ENCODE data around the gene SOCS2.
A peak's percentile ranks its signal among the peaks of the same experiment; 100 is the strongest.

SOCS2 gene

GRCh38 chr12:93571365-93571924 is 1.0 kb upstream of the SOCS2 start:
- DNase-seq, result peak; percentile 86 to 87 (median 87)
- Histone ChIP-seq H3K27me3 (replicated peaks in 2 of 5; ENCODE audit: control insufficient read depth in 4 of 5, insufficient read depth in 5 of 5, low read length in 4 of 5) (no peaks in the 10 kb centered on the region), H3K36me3 (ENCODE audit: control insufficient read depth in 4 of 4, insufficient read depth in 4 of 4, low read length in 3 of 4) (peaks cover 8 to 37% (median 22%) of the 10 kb centered on the region in 4 experiments), H3K27ac (ENCODE audit: insufficient read depth in 1 of 2, low read depth in 1 of 2, low read length in 2 of 2, poor library complexity in 1 of 2, severe bottlenecking in 2 of 2) (peak overlapping the region; percentile 58 to 85), H3K4me3 (ENCODE audit: control insufficient read depth in 1 of 7, extremely low read depth in 1 of 7, insufficient read depth in 4 of 7, low read depth in 2 of 7, low read length in 6 of 7) (peak overlapping the region; percentile 79 to 96 (median 87)), H3K9me3 (ENCODE audit: control extremely low read depth in 1 of 5, control insufficient read depth in 4 of 5, insufficient read depth in 2 of 5, low read depth in 1 of 5, low read length in 4 of 5) (no peaks in the 10 kb centered on the region), H3K4me1 (ENCODE audit: control extremely low read depth in 1 of 4, control insufficient read depth in 4 of 4, insufficient read depth in 4 of 4, low read length in 3 of 4) (peaks cover 12 to 53% (median 32%) of the 10 kb centered on the region in 4 experiments)
- CTCF ChIA-PET, result interaction anchor here (0.9 to 11.7 kb wide), 8 partner anchors 13 to 531 kb away, joined by 3 to 114 read pairs (median 18); no protein-coding TSS in a partner anchor
- POLR2A ChIA-PET, result interaction anchor here (0.6 to 2.9 kb wide), 6 partner anchors 20 to 522 kb away, joined by 3 to 13 read pairs (median 4); partner anchors contain the start of gene CRADD
- 0% methylated on average over 25 of the region's 47 CpGs for WGBS (ENCODE audit: insufficient coverage)

GRCh38 chr12:93572712-93573551 is 457 bp downstream of the SOCS2 start:
- ChIA-PET POLR2A (interaction anchor here (0.6 to 2.9 kb wide), 3 partner anchors 23 to 673 kb away, joined by 3 to 13 read pairs (median 3); no protein-coding TSS in a partner anchor), CTCF (interaction anchor here (0.7 to 11.7 kb wide), 12 partner anchors 8 to 529 kb away, joined by 3 to 114 read pairs (median 4); no protein-coding TSS in a partner anchor)
- H3K4me3 ChIP-seq (ENCODE audit: control insufficient read depth in 1 of 7, extremely low read depth in 1 of 7, insufficient read depth in 4 of 7, low read depth in 2 of 7, low read length in 6 of 7), result peak overlapping the region; percentile 79 to 96 (median 87)
- H3K9me3 ChIP-seq (ENCODE audit: control extremely low read depth in 1 of 5, control insufficient read depth in 4 of 5, insufficient read depth in 2 of 5, low read depth in 1 of 5, low read length in 4 of 5), result no peaks in the 10 kb centered on the region
- peaks cover 0 to 38% (median 23%) of the 10 kb centered on the region in 4 experiments for H3K36me3 ChIP-seq (ENCODE audit: control insufficient read depth in 4 of 4, insufficient read depth in 4 of 4, low read length in 3 of 4)
- H3K4me1 ChIP-seq (ENCODE audit: control extremely low read depth in 1 of 4, control insufficient read depth in 4 of 4, insufficient read depth in 4 of 4, low read length in 3 of 4), result peaks cover 15 to 66% (median 38%) of the 10 kb centered on the region in 4 experiments
- DNase-seq, result peak in 1 of 3 donors; percentile 68
- H3K27ac ChIP-seq (ENCODE audit: insufficient read depth in 1 of 2, low read depth in 1 of 2, low read length in 2 of 2, poor library complexity in 1 of 2, severe bottlenecking in 2 of 2), result peak overlapping the region; percentile 66 to 87
- no peaks in the 10 kb centered on the region for H3K27me3 ChIP-seq (replicated peaks in 2 of 5; ENCODE audit: control insufficient read depth in 4 of 5, insufficient read depth in 5 of 5, low read length in 4 of 5)
- under 1% methylated on average over 69 of the region's 75 CpGs for WGBS (ENCODE audit: insufficient coverage)

- 0% methylated on average over 9 of the region's 21 CpGs for WGBS (ENCODE audit: insufficient coverage)
- Histone ChIP-seq H3K27ac (ENCODE audit: insufficient read depth in 1 of 2, low read depth in 1 of 2, low read length in 2 of 2, poor library complexity in 1 of 2, severe bottlenecking in 2 of 2) (peak overlapping the region; percentile 66 to 87), H3K9me3 (ENCODE audit: control extremely low read depth in 1 of 5, control insufficient read depth in 4 of 5, insufficient read depth in 2 of 5, low read depth in 1 of 5, low read length in 4 of 5) (no peaks in the 10 kb centered on the region), H3K36me3 (ENCODE audit: control insufficient read depth in 4 of 4, insufficient read depth in 4 of 4, low read length in 3 of 4) (peaks cover 0 to 41% (median 25%) of the 10 kb centered on the region in 4 experiments), H3K4me1 (ENCODE audit: control extremely low read depth in 1 of 4, control insufficient read depth in 4 of 4, insufficient read depth in 4 of 4, low read length in 3 of 4) (peaks cover 18 to 67% (median 40%) of the 10 kb centered on the region in 4 experiments), H3K4me3 (ENCODE audit: control insufficient read depth in 1 of 7, extremely low read depth in 1 of 7, insufficient read depth in 4 of 7, low read depth in 2 of 7, low read length in 6 of 7) (peak overlapping the region; percentile 79 to 96 (median 87)), H3K27me3 (replicated peaks in 2 of 5; ENCODE audit: control insufficient read depth in 4 of 5, insufficient read depth in 5 of 5, low read length in 4 of 5) (no peaks in the 10 kb centered on the region)
- DNase-seq, result peak; percentile 48 to 65 (median 60)
- CTCF ChIA-PET, result interaction anchor here (0.6 to 11.7 kb wide), 11 partner anchors 7 to 528 kb away, joined by 3 to 114 read pairs (median 4); no protein-coding TSS in a partner anchor
- POLR2A ChIA-PET, result interaction anchor here (0.6 to 2.9 kb wide), 3 partner anchors 18 to 672 kb away, joined by 3 to 13 read pairs (median 8); no protein-coding TSS in a partner anchor
Observed at GRCh38 chr12:93573552-93574223, 1.2 kb downstream of the SOCS2 start.

- peaks cover 19 to 72% (median 36%) of the 10 kb centered on the region in 4 experiments for H3K4me1 ChIP-seq (ENCODE audit: control extremely low read depth in 1 of 4, control insufficient read depth in 4 of 4, insufficient read depth in 4 of 4, low read length in 3 of 4)
- H3K36me3 ChIP-seq (ENCODE audit: control insufficient read depth in 4 of 4, insufficient read depth in 4 of 4, low read length in 3 of 4), result peaks cover 5 to 64% (median 40%) of the 10 kb centered on the region in 4 experiments
- H3K4me3 ChIP-seq (ENCODE audit: control insufficient read depth in 1 of 7, extremely low read depth in 1 of 7, insufficient read depth in 4 of 7, low read depth in 2 of 7, low read length in 6 of 7), result peak overlapping the region in 6 of 7 experiments; percentile 29 to 96 (median 86)
- WGBS (ENCODE audit: insufficient coverage), result no CpG with 5 or more reads among the region's 3 CpGs
- ChIA-PET CTCF (interaction anchor here (2.7 to 11.7 kb wide), 2 partner anchors 15 to 164 kb away, joined by 9 to 114 read pairs; no protein-coding TSS in a partner anchor), POLR2A (no interaction called here)
- no peaks in the 10 kb centered on the region for H3K9me3 ChIP-seq (ENCODE audit: control extremely low read depth in 1 of 5, control insufficient read depth in 4 of 5, insufficient read depth in 2 of 5, low read depth in 1 of 5, low read length in 4 of 5)
- no peak for DNase-seq
- H3K27me3 ChIP-seq (replicated peaks in 2 of 5; ENCODE audit: control insufficient read depth in 4 of 5, insufficient read depth in 5 of 5, low read length in 4 of 5), result no peaks in the 10 kb centered on the region
- peak overlapping the region in 1 of 2 experiments; percentile 27 for H3K27ac ChIP-seq (ENCODE audit: insufficient read depth in 1 of 2, low read depth in 1 of 2, low read length in 2 of 2, poor library complexity in 1 of 2, severe bottlenecking in 2 of 2)
Observed at GRCh38 chr12:93577222-93577621, 4.7 kb downstream of the SOCS2 start.

- Histone ChIP-seq H3K9me3 (ENCODE audit: control extremely low read depth in 1 of 5, control insufficient read depth in 4 of 5, insufficient read depth in 2 of 5, low read depth in 1 of 5, low read length in 4 of 5) (no peaks in the 10 kb centered on the region), H3K4me3 (ENCODE audit: control insufficient read depth in 1 of 7, extremely low read depth in 1 of 7, insufficient read depth in 4 of 7, low read depth in 2 of 7, low read length in 6 of 7) (peak overlapping the region in 4 of 7 experiments; percentile 6 to 96 (median 35)), H3K27me3 (replicated peaks in 2 of 5; ENCODE audit: control insufficient read depth in 4 of 5, insufficient read depth in 5 of 5, low read length in 4 of 5) (no peaks in the 10 kb centered on the region), H3K36me3 (ENCODE audit: control insufficient read depth in 4 of 4, insufficient read depth in 4 of 4, low read length in 3 of 4) (peaks cover 5 to 57% (median 37%) of the 10 kb centered on the region in 4 experiments), H3K27ac (ENCODE audit: insufficient read depth in 1 of 2, low read depth in 1 of 2, low read length in 2 of 2, poor library complexity in 1 of 2, severe bottlenecking in 2 of 2) (peak overlapping the region in 1 of 2 experiments; percentile 33), H3K4me1 (ENCODE audit: control extremely low read depth in 1 of 4, control insufficient read depth in 4 of 4, insufficient read depth in 4 of 4, low read length in 3 of 4) (peaks cover 19 to 66% (median 31%) of the 10 kb centered on the region in 4 experiments)
- ChIA-PET POLR2A (no interaction called here), CTCF (interaction anchor here (1.0 to 11.7 kb wide), 3 partner anchors 9 to 163 kb away, joined by 4 to 114 read pairs (median 9); no protein-coding TSS in a partner anchor)
- 36% methylated on average over 3 of the region's 5 CpGs for whole genome bisulfite sequencing (ENCODE audit: insufficient coverage)
- peak in 1 of 3 donors; percentile 46 for DNase-seq
Observed at GRCh38 chr12:93578221-93578620, 5.7 kb downstream of the SOCS2 start.

- H3K4me1 ChIP-seq (ENCODE audit: control extremely low read depth in 1 of 4, control insufficient read depth in 4 of 4, insufficient read depth in 4 of 4, low read length in 3 of 4), result peaks cover 11 to 53% (median 19%) of the 10 kb centered on the region in 4 experiments
- POLR2A ChIA-PET, result interaction anchor here (1.5 kb wide), 1 partner anchor 11 kb away, joined by 8 read pairs; no protein-coding TSS in a partner anchor
- H3K9me3 ChIP-seq (ENCODE audit: control extremely low read depth in 1 of 5, control insufficient read depth in 4 of 5, insufficient read depth in 2 of 5, low read depth in 1 of 5, low read length in 4 of 5), result no peaks in the 10 kb centered on the region
- H3K4me3 ChIP-seq (ENCODE audit: control insufficient read depth in 1 of 7, extremely low read depth in 1 of 7, insufficient read depth in 4 of 7, low read depth in 2 of 7, low read length in 6 of 7), result no peak overlapping the region
- no peak overlapping the region for H3K27ac ChIP-seq (ENCODE audit: insufficient read depth in 1 of 2, low read depth in 1 of 2, low read length in 2 of 2, poor library complexity in 1 of 2, severe bottlenecking in 2 of 2)
- H3K36me3 ChIP-seq (ENCODE audit: control insufficient read depth in 4 of 4, insufficient read depth in 4 of 4, low read length in 3 of 4), result peaks cover 5 to 53% (median 28%) of the 10 kb centered on the region in 4 experiments
- no peaks in the 10 kb centered on the region for H3K27me3 ChIP-seq (replicated peaks in 2 of 5; ENCODE audit: control insufficient read depth in 4 of 5, insufficient read depth in 5 of 5, low read length in 4 of 5)
- DNase-seq, result no peak
- CTCF ChIA-PET, result interaction anchor here (0.7 to 1.5 kb wide), 7 partner anchors 8 to 521 kb away, joined by 3 to 6 read pairs (median 4); partner anchors contain the start of gene SOCS2
Observed at GRCh38 chr12:93580682-93581081, 8.2 kb downstream of the SOCS2 start.

Measured in common myeloid progenitor, CD34-positive (primary cell).